IPS DF 6.9 (cell line): Measurements from ENCODE around the gene USP34.

Experiments used
- DNase-seq: peaks from one replicate; pipeline ENCODE4 v3.0.0-alpha.2; 2013; ENCODE audit warnings: low read depth, low spot score
- H3K27ac ChIP-seq: one replicate; pipeline ENCODE4 v1.5.1; 2013; ENCODE audit warnings: low read length, control low read depth
- H3K27me3 ChIP-seq: 2 replicates; pipeline ENCODE4 v1.6.1; 2013; ENCODE audit warnings: mild to moderate bottlenecking, low read length; ENCODE audit not compliant: control insufficient read depth, insufficient read depth
- H3K36me3 ChIP-seq: 2 replicates; pipeline ENCODE4 v1.6.1; 2013; ENCODE audit warnings: low read length; ENCODE audit not compliant: control insufficient read depth, insufficient read depth
- H3K4me1 ChIP-seq: 2 replicates; pipeline ENCODE4 v1.6.1; 2013; ENCODE audit warnings: low read length; ENCODE audit not compliant: control insufficient read depth, insufficient read depth
- H3K4me3 ChIP-seq: 2 replicates; pipeline ENCODE4 v1.5.1; 2013; ENCODE audit warnings: mild to moderate bottlenecking, low read length
- H3K9me3 ChIP-seq: 2 replicates; pipeline ENCODE4 v1.6.1; 2013; ENCODE audit warnings: low read length, inconsistent platforms; ENCODE audit not compliant: control insufficient read depth, insufficient read depth
- WGBS: extraction: QIAGEN DNeasy Blood & Tissue Kit; methylation state at CpG from one replicate; pipeline ENCODE4 v1.1.7; 2013; ENCODE audit warnings: mixed read lengths, missing lambda C conversion rate; ENCODE audit not compliant: insufficient read length, insufficient coverage; 5-methylcytosine and 5-hydroxymethylcytosine counted together

USP34 gene

DNA sequence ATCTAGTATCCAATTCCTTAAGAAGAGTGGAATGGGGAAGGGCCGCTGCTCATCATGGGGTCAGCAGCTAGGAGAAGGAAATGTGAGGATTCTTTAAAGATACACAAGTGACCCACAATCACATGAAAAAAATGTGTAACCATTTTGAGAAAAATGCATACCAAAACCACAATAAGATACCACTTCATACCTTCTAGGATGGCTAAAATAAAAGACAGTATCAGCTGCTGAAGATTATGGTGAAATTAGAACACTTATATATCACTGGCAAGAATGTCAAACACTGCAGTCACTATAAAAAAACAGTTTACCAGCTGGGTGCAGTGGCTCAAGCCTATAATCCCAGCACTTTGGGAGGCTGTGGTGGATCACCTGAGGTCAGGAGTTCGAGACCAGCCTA is 241.0 kb downstream of the USP34 start:
- no peaks in the 10 kb centered on the region for H3K27me3 ChIP-seq

DNA sequence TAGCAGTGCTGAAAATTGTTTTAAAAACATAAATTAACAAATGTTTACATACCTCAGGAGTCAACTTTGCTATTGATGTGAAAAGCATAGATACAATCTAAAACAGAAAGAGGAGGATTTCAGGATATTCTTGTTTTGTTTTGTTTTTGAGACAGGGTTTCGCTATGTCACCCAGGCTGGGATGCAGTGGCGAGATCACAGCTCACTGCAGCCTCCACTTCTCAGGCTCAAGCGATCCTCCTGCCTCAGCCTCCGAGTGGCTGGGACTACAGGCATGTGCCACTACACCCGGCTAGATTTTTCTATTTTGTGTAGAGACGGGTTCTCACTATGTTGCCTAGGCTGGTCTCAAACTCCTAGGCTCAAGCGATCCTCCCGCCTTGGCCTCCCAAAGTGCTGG is 248.3 kb downstream of the USP34 start:
- no peak overlapping the region for H3K4me3 ChIP-seq
- no peak for DNase-seq
- no peaks in the 10 kb centered on the region; the same call in 1 of the 2 replicates for H3K36me3 ChIP-seq
- no CpG with 5 or more reads among the region's 8 CpGs for WGBS
- no peak overlapping the region for H3K27ac ChIP-seq
- no peaks in the 10 kb centered on the region for H3K27me3 ChIP-seq
- no peaks in the 10 kb centered on the region for H3K9me3 ChIP-seq
- no peaks in the 10 kb centered on the region for H3K4me1 ChIP-seq

More for the DNA sequence above, 241.0 kb downstream of the USP34 start:
- no CpG with 5 or more reads among the region's 2 CpGs for WGBS
- H3K9me3 ChIP-seq = no peaks in the 10 kb centered on the region
- H3K27ac ChIP-seq = no peak overlapping the region
- no peaks in the 10 kb centered on the region for H3K4me1 ChIP-seq
- no peak for DNase-seq
- no peak overlapping the region for H3K4me3 ChIP-seq
- no peaks in the 10 kb centered on the region for H3K36me3 ChIP-seq

DNA sequence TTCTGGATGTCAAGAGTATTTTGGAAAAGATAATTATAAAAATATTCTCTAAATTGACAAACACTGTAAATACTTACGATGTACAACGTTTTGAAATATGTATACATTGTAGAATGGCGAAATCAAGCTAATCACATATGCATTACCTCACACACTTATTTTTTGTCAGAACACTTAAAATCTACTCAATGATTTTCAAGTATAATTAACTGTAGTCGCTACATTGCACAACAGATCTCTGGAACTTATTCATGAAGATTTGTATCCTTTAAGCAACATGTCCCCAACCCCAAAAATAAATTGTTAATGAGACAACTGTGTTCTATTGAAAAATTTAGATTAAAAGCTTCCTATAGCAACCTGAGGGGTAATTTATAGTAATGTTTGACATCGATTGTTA is 249.1 kb downstream of the USP34 start:
- Histone ChIP-seq H3K36me3 (no peaks in the 10 kb centered on the region; the same call in 1 of the 2 replicates), H3K27ac (no peak overlapping the region), H3K4me1 (no peaks in the 10 kb centered on the region), H3K4me3 (no peak overlapping the region), H3K9me3 (no peaks in the 10 kb centered on the region), H3K27me3 (no peaks in the 10 kb centered on the region)
- no peak for DNase-seq
- no CpG with 5 or more reads among the region's 5 CpGs for WGBS

GRCh38 chr2:61220768-61221167 is 250.1 kb downstream of the USP34 start:
- Histone ChIP-seq H3K4me1 (no peaks in the 10 kb centered on the region), H3K36me3 (no peaks in the 10 kb centered on the region; the same call in 1 of the 2 replicates), H3K27ac (no peak overlapping the region), H3K27me3 (no peaks in the 10 kb centered on the region), H3K4me3 (no peak overlapping the region), H3K9me3 (no peaks in the 10 kb centered on the region)
- DNase-seq = no peak
- WGBS = no CpG with 5 or more reads among the region's 2 CpGs

DNA sequence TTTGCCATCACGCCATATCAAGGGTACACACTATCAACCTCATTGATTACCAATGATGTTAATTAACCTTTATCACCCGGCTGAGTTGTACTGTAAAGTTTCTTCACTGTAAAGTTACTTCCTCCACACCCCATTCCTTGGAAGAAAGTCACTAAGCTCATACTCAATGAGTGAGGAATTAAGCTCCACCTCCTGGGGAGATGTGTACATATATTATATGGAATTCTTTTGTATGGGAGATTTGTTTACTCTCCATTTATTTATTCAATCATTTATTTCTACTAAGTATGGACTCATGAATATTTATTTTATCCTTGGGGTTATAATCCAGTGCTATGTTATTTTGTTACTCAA is 252.1 kb downstream of the USP34 start:
- Histone ChIP-seq H3K27ac (no peak overlapping the region), H3K36me3 (no peaks in the 10 kb centered on the region; the same call in 1 of the 2 replicates), H3K27me3 (no peaks in the 10 kb centered on the region), H3K4me1 (no peaks in the 10 kb centered on the region), H3K4me3 (no peak overlapping the region), H3K9me3 (no peaks in the 10 kb centered on the region)
- WGBS = no CpG with 5 or more reads among the region's 2 CpGs
- no peak for DNase-seq

DNA sequence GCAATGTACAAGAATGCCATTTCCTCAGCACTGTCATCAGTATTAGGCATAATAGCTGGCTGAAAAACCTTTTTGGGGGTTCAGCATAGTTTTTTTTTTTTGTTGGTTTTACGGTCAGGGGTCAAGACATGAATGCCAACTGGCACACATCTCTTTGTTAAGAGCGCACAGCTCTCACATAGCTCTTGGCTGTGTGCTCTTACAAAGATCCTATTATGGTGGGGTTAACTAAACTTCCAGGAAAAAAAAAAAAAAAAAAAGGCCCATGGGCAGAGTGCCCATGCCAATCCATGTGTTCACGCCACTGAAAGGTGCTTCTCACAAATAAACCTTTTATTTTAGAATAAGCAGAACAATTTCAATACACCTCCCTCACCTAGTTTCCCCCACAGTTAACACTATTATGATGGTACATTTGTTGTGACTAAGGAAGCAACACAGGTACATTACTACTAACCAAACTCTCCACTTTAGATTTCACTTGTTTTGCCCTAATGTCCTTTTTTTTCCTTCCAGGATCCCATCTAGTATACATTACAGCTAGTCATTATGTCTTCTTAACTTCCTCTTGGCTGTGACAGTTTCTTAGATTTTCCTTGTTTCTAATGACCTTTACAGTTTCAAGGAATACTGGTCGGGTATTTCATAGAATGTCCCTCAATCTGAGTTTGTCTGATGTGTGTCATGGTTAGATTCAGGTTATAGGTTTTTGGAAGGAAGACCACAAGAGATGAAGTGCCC is 252.6 kb downstream of the USP34 start:
- no peak overlapping the region for H3K27ac ChIP-seq

GRCh38 chr2:61214171-61214570 is 256.7 kb downstream of the USP34 start:
- no peak for DNase-seq
- H3K4me3 ChIP-seq = no peak overlapping the region
- peaks cover 4% of the 10 kb centered on the region; the same call in 1 of the 2 replicates for H3K36me3 ChIP-seq
- no CpG with 5 or more reads among the region's 4 CpGs for WGBS
- H3K27ac ChIP-seq = no peak overlapping the region
- no peaks in the 10 kb centered on the region for H3K27me3 ChIP-seq
- H3K9me3 ChIP-seq = no peaks in the 10 kb centered on the region
- H3K4me1 ChIP-seq = no peaks in the 10 kb centered on the region

More for the DNA sequence above, 252.6 kb downstream of the USP34 start:
- DNase-seq = no peak
- Histone ChIP-seq H3K9me3 (no peaks in the 10 kb centered on the region), H3K36me3 (no peaks in the 10 kb centered on the region; the same call in 1 of the 2 replicates), H3K4me3 (no peak overlapping the region), H3K4me1 (no peaks in the 10 kb centered on the region), H3K27me3 (no peaks in the 10 kb centered on the region)
- WGBS = no CpG with 5 or more reads among the region's 4 CpGs

DNA sequence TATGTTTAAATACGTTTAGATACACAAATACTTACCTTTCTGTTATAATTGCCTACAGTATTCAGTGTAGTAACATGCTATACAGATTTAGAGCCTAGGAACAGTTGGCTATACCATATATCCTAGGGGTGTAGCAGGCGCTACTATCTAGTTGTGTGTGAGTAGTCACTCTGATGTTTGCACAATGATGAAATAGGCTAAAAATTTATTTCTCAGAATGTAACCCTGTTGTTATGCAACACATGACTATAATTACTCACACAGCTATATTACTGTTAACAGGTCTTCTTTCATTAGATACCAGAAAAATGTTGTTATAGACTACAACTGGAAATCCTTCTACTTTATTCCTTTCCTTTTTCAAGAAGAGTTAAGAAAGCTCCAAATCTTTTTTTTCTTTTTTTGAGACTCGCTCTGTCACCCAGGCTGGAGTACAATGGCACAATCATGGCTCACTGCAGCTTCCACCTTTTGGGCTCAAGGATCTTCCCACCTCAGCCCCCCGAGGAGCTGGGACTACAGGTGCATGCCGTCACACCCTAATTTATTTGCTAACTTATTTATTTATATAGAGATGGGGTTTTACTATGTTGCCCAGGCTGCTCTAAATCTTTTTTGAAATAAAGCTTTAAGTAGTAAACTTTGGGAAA is 260.4 kb downstream of the USP34 start:
- Histone ChIP-seq H3K4me1 (no peaks in the 10 kb centered on the region), H3K27ac (no peak overlapping the region), H3K9me3 (no peaks in the 10 kb centered on the region), H3K27me3 (no peaks in the 10 kb centered on the region), H3K36me3 (peaks cover 4% of the 10 kb centered on the region; the same call in 1 of the 2 replicates), H3K4me3 (no peak overlapping the region)
- DNase-seq = no peak
- WGBS = no CpG with 5 or more reads among the region's 5 CpGs

DNA sequence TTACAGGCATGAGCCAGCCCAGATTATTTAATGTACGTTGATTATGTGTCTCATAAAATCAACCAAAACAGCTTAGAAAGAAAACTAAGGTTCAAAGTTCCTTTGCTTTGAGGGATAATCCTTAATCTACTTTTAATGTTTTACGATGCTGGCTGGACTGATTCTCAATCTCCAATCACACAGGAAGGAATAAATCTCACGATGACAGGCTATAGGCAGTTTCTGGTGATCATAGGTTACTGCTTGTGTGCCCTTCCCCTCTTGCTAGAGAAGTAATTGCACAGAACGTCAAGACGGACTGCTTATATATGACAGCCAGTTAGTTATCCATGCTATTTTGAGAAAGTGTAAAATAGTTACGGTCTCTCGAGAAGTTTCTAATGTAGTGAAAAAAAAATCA is 265.8 kb downstream of the USP34 start:
- no peaks in the 10 kb centered on the region for H3K9me3 ChIP-seq
- H3K36me3 ChIP-seq = peaks cover 4% of the 10 kb centered on the region; the same call in 1 of the 2 replicates
- H3K4me1 ChIP-seq = no peaks in the 10 kb centered on the region
- H3K27ac ChIP-seq = no peak overlapping the region
- no peaks in the 10 kb centered on the region for H3K27me3 ChIP-seq
- DNase-seq = no peak
- H3K4me3 ChIP-seq = no peak overlapping the region
- WGBS = no CpG with 5 or more reads among the region's 7 CpGs

DNA sequence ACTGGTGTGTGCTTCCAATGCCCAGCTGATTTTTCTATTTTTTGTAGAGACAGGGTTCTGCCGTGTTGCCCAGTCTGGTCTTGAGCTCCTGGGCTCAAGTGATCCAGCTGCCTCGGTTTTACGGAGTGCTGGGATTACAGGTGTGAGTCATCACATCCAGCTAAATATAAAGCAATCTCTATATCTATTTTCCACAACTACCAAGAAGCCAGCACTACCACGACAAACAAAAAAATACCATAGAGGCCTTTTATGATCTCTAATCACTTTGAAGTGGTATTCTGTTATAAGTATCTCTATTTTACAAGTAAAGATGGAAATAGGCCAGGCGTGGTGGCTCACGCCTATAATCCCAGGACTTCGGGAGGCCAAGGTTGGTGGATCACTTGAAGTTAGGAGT is 274.2 kb downstream of the USP34 start:
- Histone ChIP-seq H3K36me3 (no peaks in the 10 kb centered on the region; the same call in 1 of the 2 replicates), H3K4me3 (no peak overlapping the region; the same call in 1 of the 2 replicates), H3K27ac (no peak overlapping the region), H3K4me1 (no peaks in the 10 kb centered on the region), H3K9me3 (no peaks in the 10 kb centered on the region), H3K27me3 (no peaks in the 10 kb centered on the region)
- DNase-seq = no peak
- WGBS = no CpG with 5 or more reads among the region's 7 CpGs
